ENCODE measurements around the gene CDX1.

The CDX1 gene

GRCh38 chr5:150214289-150214688 lies 47.7 kb downstream of the CDX1 start:
- no peak for TF ChIP-seq CTCF (IDR thresholded peaks at IDR 0.05; ENCODE audit: low read depth, low read length)
- no peaks in the 10 kb centered on the region for H3K36me3 ChIP-seq
- H3K4me3 ChIP-seq (ENCODE audit: low read depth, low read length) = no peak overlapping the region
- no peaks in the 10 kb centered on the region for H3K27me3 ChIP-seq
- DNase-seq = no peak
- no peaks in the 10 kb centered on the region for H3K4me1 ChIP-seq
- no peaks in the 10 kb centered on the region for H3K9me3 ChIP-seq

GRCh38 chr5:150215979-150216944 lies 49.7 kb downstream of the CDX1 start:
- TF ChIP-seq CTCF (IDR thresholded peaks at IDR 0.05; ENCODE audit: low read depth, low read length) = no peak
- DNase-seq = no peak
- Histone ChIP-seq H3K4me3 (ENCODE audit: low read depth, low read length) (no peak overlapping the region), H3K9me3 (no peaks in the 10 kb centered on the region), H3K36me3 (no peaks in the 10 kb centered on the region), H3K4me1 (no peaks in the 10 kb centered on the region), H3K27me3 (no peaks in the 10 kb centered on the region)

- Histone ChIP-seq H3K9me3 (no peaks in the 10 kb centered on the region), H3K27me3 (no peaks in the 10 kb centered on the region), H3K4me1 (no peaks in the 10 kb centered on the region), H3K36me3 (no peaks in the 10 kb centered on the region), H3K4me3 (ENCODE audit: low read depth, low read length) (no peak overlapping the region)
- no peak for DNase-seq
- TF ChIP-seq CTCF (IDR thresholded peaks at IDR 0.05; ENCODE audit: low read depth, low read length) = no peak
These were observed 50.5 kb downstream of the CDX1 start for GRCh38 chr5:150217038-150217437.

GRCh38 chr5:150217873-150218692 lies 51.5 kb downstream of the CDX1 start:
- Histone ChIP-seq H3K36me3 (no peaks in the 10 kb centered on the region), H3K9me3 (no peaks in the 10 kb centered on the region), H3K4me1 (no peaks in the 10 kb centered on the region), H3K27me3 (no peaks in the 10 kb centered on the region), H3K4me3 (ENCODE audit: low read depth, low read length) (no peak overlapping the region)
- peak; percentile 91 for TF ChIP-seq CTCF (IDR thresholded peaks at IDR 0.05; ENCODE audit: low read depth, low read length)
- DNase-seq = peak; percentile 80

- Histone ChIP-seq H3K4me3 (ENCODE audit: low read depth, low read length) (no peak overlapping the region), H3K4me1 (no peaks in the 10 kb centered on the region), H3K27me3 (no peaks in the 10 kb centered on the region), H3K36me3 (no peaks in the 10 kb centered on the region), H3K9me3 (no peaks in the 10 kb centered on the region)
- no peak for DNase-seq
- TF ChIP-seq CTCF (IDR thresholded peaks at IDR 0.05; ENCODE audit: low read depth, low read length) = no peak
These were observed 52.1 kb downstream of the CDX1 start for GRCh38 chr5:150218693-150219035.
